GF-D8 (cell line): ENCODE data around the gene CRTC3.
"Not testable (repeated sequence)": the region's sequence is repeated elsewhere in the genome, so short reads cannot be mapped to it uniquely, and the experiment has no call there.

ENCODE experiments used
- DNase-seq: peaks from one replicate; lab custom pipeline; 2025; lab: John Stamatoyannopoulos, UW

CRTC3 gene

DNA sequence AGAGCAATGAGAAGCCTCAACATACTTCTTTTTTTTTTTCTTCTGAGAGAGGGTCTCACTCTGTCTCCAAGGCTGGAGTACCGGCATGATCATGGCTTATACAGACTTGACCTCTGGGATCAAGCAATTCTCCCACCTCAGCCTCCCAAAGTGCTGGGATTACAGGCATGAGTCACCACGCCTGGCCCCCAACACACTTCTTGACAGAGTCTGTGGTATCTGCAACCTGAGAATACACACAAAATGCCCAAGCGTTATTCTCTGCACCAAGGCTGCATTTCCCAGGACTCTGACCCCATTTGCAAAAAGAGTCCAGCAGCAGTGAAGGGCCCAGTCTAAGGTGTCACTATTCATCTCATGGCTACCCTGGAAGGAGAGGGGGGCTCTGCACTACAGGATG lies 144.8 kb downstream of the CRTC3 start:
- no peak for DNase-seq

DNA sequence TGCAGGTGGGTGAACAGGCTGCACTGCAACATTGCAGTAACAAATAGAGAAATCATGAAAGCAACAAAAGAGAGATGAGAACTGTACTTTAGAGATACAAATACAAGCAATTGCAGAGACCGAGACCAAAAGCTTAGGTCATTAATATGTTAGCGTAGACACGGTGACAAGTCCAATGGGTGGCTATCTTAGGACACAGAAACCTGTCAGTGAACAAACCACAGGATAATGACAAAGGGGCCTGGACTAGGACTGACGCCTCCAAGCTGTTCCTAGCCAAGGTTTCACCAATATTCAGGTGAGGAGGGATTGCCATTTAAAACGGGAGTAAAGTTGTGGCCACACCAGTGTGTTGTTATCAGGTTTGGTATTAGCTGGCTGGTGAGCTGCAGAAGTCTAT lies 145.7 kb downstream of the CRTC3 start:
- no peak for DNase-seq

DNA sequence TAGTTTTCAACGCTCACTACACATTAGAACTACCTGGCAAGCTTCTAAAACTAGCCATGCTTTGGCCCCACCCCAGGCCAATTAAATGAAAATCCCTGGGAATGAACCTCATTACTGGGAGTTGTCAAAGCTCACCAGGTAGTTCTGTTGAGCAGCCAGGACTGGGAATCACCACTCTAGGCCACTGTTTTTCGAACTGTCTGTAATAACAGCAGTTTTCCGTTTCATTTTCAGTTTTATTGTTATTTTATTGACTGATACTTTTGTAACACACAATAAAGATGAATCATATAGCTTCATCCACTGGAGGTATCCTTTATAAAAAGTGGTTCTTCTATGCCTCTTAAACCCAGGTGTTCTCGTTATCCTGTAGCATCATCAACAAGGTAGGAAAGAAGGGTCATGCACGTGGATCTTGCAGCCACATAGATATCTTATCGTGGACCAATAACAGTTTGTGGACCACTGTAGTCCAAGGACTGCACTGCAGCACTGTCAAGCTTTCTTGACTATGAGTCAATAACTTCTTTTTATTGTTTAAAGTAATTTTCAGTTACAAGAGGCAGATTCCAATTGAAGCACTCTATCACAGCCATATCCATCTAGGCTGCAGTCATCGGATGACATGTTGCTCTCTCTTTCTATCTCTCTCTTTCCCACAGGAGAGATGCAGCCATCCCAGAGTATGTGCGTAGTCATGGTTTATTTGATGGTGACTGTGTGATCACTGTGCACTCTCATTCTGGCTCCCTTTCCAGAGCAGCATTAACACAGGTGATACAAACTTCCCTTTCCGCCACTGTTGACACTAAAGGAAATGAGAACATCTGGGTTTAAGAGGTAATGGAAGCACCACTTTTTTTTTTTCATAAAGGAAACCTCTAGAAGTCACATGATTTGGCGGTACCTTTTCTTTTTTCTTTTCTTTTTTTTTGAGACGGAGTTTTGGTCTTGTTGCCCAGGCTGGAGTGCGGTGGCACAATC lies 148.4 kb downstream of the CRTC3 start:
- DNase-seq = no peak

DNA sequence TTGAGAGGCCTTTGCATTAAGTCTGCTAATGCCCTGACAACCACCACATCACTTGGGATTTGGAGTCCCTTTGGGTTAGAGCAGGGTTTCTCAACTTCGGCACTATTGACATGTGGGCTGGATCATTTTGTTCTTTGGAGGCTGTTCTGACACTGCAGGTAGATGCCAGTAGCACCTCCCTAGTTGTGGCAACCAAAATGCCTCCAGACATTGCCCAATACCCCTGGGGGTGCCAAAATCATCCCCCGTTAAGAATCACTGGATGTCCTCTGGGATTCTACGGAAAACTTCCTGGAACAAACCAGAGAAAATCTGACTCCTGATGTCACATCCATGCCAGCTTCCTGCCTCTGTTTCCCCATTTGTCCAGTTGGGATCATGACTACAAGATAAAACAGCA lies 150.2 kb downstream of the CRTC3 start:
- DNase-seq = no peak

DNA sequence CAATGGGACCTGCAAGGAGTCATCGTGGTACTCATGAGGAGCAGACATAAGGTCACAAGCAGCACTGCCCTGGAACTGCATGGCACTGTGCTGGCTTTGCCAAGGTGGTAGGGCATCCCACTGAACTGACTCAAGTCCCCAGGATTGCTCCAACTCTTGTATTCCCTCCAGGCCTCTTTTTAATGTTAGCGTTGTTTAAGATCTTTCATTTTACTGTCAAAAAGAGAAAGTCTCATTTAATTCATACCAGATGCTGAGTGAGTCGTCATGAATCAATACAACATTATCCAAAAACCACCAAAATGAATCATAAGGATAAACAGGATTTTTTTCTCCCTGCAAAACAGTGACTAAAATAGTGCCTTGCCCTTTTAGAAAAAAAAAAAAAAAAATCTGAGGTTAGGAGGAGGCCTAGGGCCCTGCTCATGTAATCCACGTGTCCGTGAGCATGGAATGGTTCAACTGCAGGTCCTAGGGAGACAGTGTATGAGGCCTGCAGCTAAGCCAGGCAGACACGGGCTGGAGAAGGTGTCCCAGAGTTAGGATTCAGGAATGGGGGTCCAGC lies 150.7 kb downstream of the CRTC3 start:
- DNase-seq = no peak

DNA sequence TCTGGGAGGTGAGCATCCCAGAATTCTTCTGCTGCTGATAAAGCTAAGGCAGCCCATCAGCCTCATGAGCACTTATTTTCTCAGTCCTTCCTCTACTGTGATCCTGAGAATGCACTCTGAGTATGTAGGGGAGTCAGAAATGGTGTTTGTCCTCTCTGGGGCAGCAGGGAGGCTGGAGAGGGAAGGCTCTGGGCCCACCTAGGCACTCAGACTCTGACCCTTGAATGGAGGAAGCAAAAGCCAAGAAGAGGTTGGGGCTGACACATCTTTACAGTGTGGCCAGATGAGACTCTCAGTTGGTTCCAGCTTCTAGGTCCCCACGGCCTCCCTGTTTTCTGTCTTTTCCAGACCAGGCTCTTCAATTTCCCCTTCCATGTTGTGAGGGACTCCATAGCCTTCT lies 151.3 kb downstream of the CRTC3 start:
- DNase-seq = no peak

DNA sequence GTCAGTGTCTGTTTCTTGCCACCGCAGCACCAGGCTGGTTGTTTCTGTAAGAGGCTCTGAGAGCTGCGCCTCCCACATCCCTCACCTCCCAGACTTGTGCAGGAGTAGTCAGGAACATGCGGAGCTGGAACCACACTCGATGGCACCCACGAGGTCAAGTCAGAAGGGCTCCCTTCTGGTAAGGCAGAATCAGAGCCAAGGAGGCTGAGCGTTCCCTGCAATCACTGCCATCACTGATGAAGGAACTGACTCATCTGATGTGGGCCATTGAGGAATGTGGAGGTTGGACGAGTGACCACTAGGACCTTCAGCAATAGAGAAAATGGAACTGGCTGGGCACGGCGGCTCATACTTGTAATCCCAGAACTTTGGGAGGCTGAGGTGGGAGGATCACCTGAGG lies 151.8 kb downstream of the CRTC3 start:
- no peak for DNase-seq

DNA sequence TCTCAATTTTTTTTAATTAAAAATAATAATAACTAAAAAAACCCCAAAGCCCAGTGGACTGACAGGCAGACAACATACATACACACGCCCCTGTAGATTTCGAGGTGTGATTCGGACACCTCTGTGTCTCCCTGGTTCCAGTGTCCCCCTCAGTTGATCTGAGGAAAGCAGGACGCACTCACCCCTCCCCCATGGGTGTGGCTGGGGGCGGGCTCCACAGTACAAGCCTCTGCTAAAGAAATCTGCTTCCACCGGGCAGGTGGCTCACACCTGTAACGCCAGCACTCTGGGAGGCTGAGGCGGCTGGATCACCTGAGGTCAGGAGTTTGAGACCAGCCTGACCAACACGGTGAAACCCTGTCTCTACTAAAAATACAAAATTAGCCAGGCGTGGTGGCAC lies 153.6 kb downstream of the CRTC3 start:
- no peak for DNase-seq

DNA sequence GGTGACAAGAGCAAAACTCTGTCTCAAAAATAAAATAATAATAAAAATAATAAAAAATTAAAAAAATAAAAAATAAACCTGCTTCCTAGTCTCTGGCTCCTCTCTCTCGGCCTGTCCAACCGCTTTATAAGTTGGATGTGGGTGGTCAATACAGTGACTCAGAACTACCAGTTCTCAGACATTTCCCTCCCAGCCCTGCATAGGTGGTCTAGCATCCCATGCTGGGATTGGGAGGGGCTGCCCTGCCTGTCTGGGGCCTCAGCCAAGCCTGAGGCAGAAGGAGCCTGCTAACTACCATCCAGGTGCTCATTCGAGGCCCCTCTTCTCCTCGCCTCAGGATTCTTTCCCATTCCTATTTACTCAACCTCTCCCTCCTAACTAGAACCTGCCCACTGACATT lies 154.2 kb downstream of the CRTC3 start:
- DNase-seq = no peak

DNA sequence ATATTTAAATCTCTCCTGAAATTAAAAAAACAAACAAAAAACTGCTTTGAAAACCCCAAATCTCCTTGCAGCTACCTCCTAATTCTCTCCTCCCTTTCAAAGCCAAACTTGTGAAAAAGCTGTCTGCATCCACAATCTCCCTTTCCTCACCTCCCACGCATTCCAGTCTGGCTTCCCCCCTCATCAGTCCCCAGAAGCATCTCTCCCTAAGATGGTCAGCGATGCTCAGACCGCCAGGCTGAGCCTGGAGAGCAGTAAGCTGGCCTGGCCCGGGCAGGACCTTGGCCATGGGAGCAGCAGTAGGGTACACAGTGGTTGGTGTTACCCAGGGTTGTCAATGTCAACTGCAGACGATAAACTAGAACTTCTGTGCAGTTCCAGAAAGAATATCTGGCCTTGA lies 154.6 kb downstream of the CRTC3 start:
- no peak for DNase-seq

DNA sequence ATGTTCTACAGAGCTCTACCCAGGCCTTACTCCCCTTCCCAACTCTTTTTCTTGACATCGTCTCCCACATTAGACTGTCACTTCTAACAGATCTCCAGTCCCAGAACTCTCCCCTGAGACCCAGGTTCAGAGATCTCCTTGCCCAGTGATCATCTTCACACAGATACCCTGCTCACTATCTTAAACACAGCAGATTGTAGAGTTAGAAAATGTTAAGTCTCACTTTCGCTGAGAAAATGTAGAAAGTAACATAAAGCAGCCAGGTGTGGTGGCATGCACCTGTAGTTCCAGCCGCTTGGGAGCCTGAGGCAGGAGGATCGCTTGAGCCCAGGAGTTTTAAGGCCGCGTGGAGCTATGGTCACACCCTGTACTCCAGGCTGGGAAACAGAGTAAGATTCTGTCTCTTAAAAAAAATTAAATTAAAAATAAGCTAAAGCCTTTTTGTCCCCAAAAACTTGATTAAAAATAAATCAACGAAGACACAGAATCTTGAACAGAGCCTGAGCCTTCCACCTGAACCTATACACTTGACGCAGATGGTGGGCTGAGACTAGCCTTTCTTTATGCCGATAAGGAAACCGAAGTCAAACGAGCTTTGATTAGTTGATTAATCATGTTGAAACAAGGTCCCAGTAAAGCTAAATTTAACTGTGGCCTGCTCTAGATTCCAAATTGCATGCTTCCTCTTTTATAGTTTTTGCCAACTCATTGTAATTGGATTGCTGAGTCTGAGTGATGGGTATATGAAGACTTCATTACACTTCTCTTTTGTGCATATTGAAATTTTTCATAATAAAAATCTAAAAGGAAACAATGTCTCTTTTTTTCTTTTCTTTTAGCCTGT lies 156.1 kb downstream of the CRTC3 start:
- peak; percentile 64 for DNase-seq

DNA sequence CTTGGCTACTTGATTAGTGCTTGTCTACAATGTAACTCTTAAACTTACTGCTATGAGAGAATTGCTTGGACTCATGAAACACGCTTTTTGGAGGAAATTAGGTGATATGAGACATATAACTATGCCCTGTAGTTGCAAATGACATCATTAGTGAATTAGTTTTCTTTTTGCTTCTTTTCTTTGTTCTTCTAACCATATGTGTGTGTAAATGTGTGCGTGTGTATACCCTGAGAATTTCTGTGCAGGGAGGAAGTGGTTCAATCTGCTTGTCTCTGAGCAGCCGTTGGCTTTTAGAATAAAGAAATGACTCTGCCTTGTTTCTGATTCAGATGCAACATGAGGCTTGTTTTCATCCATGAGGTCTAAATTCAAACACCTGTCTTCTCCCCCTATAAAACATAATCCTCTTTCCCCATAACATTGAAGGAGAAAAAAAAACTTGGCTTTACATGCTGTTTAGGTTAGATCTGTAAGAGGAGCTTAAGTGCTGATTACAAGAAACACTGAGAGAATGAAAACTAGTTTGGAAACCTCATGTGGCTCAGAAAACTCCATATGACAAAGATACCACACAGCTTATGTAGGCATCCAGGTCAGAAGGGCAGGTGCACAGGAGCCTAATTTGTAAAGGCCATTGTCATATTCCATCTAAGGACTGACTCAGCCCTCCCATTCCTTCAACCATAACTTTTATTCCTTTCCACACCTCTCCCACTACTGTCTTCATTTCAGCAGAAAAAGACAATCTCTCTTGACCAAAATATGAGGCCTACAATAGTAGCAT lies 156.9 kb downstream of the CRTC3 start:
- DNase-seq = peak; percentile 68

DNA sequence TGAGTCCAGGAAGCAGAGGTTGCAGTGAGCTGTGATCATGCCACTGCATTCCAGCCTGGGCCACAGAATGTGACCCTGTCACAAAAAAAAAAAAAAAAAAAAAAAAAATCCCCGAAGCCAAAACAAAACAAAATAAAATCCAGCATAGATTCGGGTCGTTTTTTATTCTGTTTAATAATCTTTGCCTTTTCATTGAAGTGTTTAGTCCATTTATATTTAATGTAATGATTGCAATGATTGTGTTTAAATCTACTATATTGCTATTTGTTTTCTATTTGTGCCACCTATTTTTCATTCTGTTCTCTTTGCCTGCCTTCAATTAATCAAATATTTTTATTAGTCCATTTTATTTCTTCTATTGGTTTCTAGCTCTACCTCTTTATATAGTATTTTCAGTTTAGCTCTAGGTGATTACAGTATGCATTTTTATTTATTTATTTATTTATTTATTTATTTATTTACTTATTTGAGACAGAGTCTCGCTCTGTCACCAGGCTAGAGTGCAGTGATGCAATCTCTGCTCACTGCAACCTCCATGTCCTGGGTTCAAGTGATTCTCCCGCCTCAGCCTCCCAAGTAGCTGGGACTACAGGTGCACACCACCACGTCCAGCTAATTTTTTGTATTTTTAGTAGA lies 159.7 kb downstream of the CRTC3 start:
- not testable (repeated sequence) for DNase-seq

DNA sequence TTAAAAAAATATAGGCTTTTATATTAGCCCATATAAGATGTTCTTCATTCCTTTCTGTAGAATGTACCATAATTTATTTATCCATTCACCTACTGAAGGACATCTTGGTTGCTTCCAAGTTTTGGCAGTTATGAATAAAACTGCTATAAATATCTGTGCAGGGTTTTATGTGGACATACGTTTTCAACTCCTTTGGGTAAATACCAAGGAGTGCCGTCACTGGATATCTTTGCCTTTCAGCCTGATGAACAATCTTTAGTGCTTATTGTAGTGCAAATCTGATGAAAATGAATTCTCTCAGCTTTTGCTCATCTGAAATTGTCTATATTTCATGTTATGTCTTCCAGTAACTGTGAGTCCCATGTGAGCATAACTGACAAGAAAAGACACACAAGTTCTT lies 160.9 kb downstream of the CRTC3 start:
- DNase-seq = no peak

DNA sequence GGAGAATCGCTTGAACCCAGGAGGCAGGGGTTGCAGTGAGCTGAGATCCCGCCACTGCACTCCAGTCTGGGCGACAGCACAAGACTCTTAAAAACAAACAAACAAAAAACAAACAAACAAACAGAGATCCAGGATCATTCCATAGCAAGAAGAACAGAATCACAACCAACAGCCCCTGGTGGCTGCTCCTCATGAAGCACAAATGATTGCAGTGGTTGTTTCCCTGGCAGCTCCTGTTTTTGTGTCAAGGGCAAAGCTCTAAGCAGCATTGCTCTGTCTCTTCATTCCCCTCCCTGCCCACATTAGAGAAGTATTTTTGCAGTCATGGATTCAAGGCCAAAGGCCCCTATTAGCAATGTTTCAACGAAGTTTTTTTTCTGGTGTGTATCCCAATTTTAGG lies 161.6 kb downstream of the CRTC3 start:
- no peak for DNase-seq

DNA sequence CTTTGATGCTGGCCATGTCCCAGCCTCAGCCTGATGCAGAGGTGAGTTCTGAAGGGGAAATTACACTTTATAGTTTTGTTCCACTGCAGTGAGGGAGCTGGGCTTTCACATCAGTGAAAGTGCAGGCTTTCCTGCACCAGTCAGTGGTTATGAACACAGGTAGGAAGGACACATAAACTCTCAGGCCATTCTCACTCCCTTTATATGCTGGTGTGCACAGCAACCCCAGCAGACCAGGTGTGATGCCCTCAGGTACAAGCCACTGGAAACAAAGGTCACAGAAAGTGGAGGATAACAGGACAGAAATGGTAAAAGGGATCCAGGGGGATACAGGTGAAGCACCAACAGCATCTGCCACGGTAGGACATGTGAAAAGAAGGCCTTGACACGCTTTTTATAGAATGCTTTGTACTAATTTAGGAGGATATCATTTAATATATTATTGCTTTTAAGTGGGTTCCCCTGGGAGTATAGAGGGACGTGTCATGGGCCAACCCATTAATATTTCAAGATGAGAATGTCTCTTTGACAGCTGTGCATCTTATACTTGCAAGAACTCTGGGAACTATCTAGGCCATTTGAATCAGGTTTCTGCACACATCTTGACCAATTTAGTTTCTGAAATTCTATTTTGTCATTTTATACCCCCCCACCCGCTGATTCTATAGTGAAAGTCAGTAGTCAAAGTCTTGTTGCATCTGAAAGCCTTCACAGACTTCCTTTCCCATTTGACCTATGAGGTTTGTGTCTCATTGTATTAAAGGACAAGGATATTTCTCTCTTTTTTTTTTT lies 162.5 kb downstream of the CRTC3 start:
- DNase-seq = no peak
